HG03575 (cell line): ENCODE data around the gene MON1A.

Source experiments
- ATAC-seq: cut with Tn5 transposase; IDR thresholded peaks from one replicate; pipeline ENCODE4 v1.9.1; 2021; ENCODE audit not compliant: unreplicated experiment, insufficient number of reproducible peaks, low FRiP score; ENCODE audit errors: extremely low read depth

MON1A gene

GRCh38 chr3:49867871-49868321, 61.7 kb downstream of the MON1A start:
- no peak for ATAC-seq

GRCh38 chr3:49867400-49867799, 62.2 kb downstream of the MON1A start:
- no peak for ATAC-seq

- no peak for ATAC-seq
These were observed 64.3 kb downstream of the MON1A start for GRCh38 chr3:49865198-49865784.

GRCh38 chr3:49864505-49864904, 65.1 kb downstream of the MON1A start:
- ATAC-seq, result no peak

- ATAC-seq, result no peak
These were observed 69.9 kb downstream of the MON1A start for GRCh38 chr3:49859576-49860305.
